Keratinocyte (primary cell): ENCODE data around the gene PCDHGA6. TPM values are rescaled to one million over a fixed set of nuclear protein-coding genes. Genes with fewer than 3 reads are reported as not detected.
A peak's percentile ranks its signal among the peaks of the same experiment; 100 is the strongest.

Experiments
- DNase-seq: peaks from one replicate; pipeline ENCODE4 v3.0.0-alpha.2; 2011; ENCODE audit warnings: low read depth, missing footprints, low spot score
- FAIRE-seq: peaks from 2 replicates; lab custom pipeline; 2011; peaks lifted over from hg19 to GRCh38; lab: Jason Lieb, UNC
- H2AFZ ChIP-seq: 2 replicates; pipeline ENCODE4 v1.6.0; 2012; ENCODE audit warnings: low read length, control low read depth, inconsistent platforms; ENCODE audit not compliant: control insufficient read depth
- H3K27ac ChIP-seq: 2 replicates; pipeline ENCODE4 v1.5.1; 2011; ENCODE audit warnings: low read length; ENCODE audit not compliant: control insufficient read depth, insufficient read depth
- H3K27me3 ChIP-seq: 3 replicates; pipeline ENCODE4 v1.6.0; 2011; ENCODE audit warnings: low read length; ENCODE audit not compliant: control insufficient read depth, insufficient read depth; ENCODE audit errors: extremely low read depth
- H3K36me3 ChIP-seq, 2 experiments: 2 replicates in 1 of 2; 3 replicates in 1 of 2; pipeline ENCODE4 v1.5.1; 2011; ENCODE audit warnings: low read length in 2 of 2, mild to moderate bottlenecking in 1 of 2; ENCODE audit not compliant: control insufficient read depth in 2 of 2, insufficient read depth in 2 of 2; ENCODE audit errors: extremely low read depth in 1 of 2
- H3K4me1 ChIP-seq: 3 replicates; pipeline ENCODE4 v1.5.1; 2011; ENCODE audit warnings: low read length; ENCODE audit not compliant: control insufficient read depth, insufficient read depth; ENCODE audit errors: extremely low read depth
- H3K4me2 ChIP-seq: 3 replicates; pipeline ENCODE4 v1.6.0; 2011; ENCODE audit warnings: low read depth, low read length; ENCODE audit not compliant: control insufficient read depth, insufficient read depth; ENCODE audit errors: extremely low read depth
- H3K4me3 ChIP-seq, 3 experiments: fragments of 200-600 bp in 1 of 3; sonication (generic) in 1 of 3; 2 replicates in 2 of 3; 3 replicates in 1 of 3; pipeline ENCODE4 v1.5.1; 2011 to 2016; ENCODE audit warnings: low read length in 3 of 3, mild to moderate bottlenecking in 3 of 3, control low read depth in 2 of 3, inconsistent platforms in 1 of 3, low read depth in 1 of 3, mixed read lengths in 1 of 3, mixed run types in 1 of 3, moderate library complexity in 1 of 3; ENCODE audit not compliant: control insufficient read depth in 2 of 3, insufficient read depth in 2 of 3; ENCODE audit errors: extremely low read depth in 1 of 3
- H3K79me2 ChIP-seq: 2 replicates; pipeline ENCODE4 v1.6.0; 2012; ENCODE audit warnings: low read length; ENCODE audit not compliant: control insufficient read depth, insufficient read depth
- H3K9ac ChIP-seq: 3 replicates; pipeline ENCODE4 v1.6.0; 2011; ENCODE audit warnings: low read length; ENCODE audit not compliant: control insufficient read depth, insufficient read depth; ENCODE audit errors: extremely low read depth
- H3K9me1 ChIP-seq: 3 replicates; pipeline ENCODE4 v1.6.0; 2011; ENCODE audit warnings: low read length; ENCODE audit not compliant: control insufficient read depth, insufficient read depth; ENCODE audit errors: extremely low read depth
- H3K9me3 ChIP-seq: 2 replicates; pipeline ENCODE4 v1.5.1; 2012; ENCODE audit warnings: low read depth, low read length; ENCODE audit not compliant: control insufficient read depth
- H4K20me1 ChIP-seq: 3 replicates; pipeline ENCODE4 v1.6.0; 2011; ENCODE audit warnings: low read length; ENCODE audit not compliant: control insufficient read depth, insufficient read depth; ENCODE audit errors: extremely low read depth
- EZH2 ChIP-seq: IDR thresholded peaks from one replicate; pipeline ENCODE4 v1.6.1; 2012; ENCODE audit warnings: inconsistent platforms, mild to moderate bottlenecking, low read length, moderate library complexity
- dilution Hi-C: fragments of 300-500 bp; cut with MboI; formaldehyde crosslinking; loops from one replicate; pipeline ENCODE4 v1.7.0; 2020; ENCODE audit warnings: low sequenced_read_pairs; ENCODE audit not compliant: extremely low pct_ligation_motif_present
- polyA plus RNA-seq, 5 experiments: library from polyadenylated mRNA; depleted of rRNA in 3 of 5; stranded (reverse) in 3 of 5; stranded (forward) in 1 of 5; unstranded in 1 of 5; fragments of >200 nt; gene quantifications; 1 replicate in 1 of 5; 2 replicates in 3 of 5; 3 replicates in 1 of 5; pipeline versions ENCODE4 v1.2.1 to v1.2.3, GENCODE V29; 2011 to 2012; ENCODE audit warnings: missing spikeins in 2 of 5, low read depth in 1 of 5, low replicate concordance in 1 of 5
- TF ChIP-seq, protein P1 (sequence below), 3 experiments: IDR thresholded peaks in 1 of 3; conservative IDR thresholded peaks in 1 of 3; optimal IDR thresholded peaks in 1 of 3; 2 replicates in 2 of 3; 3 replicates in 1 of 3; pipeline versions ENCODE3 to v1.5.1; 2011; ENCODE audit warnings: low read length in 3 of 3, mild to moderate bottlenecking in 3 of 3, moderate library complexity in 2 of 3, control low read depth in 1 of 3, inconsistent platforms in 1 of 3; ENCODE audit not compliant: insufficient read depth in 2 of 3; ENCODE audit errors: extremely low read depth in 1 of 3

PCDHGA6 gene
- polyA plus RNA-seq, 1 donor (not counting 4 experiments of a cell fraction or from before 2014, with no cell fraction given), result 0.16 TPM

DNA sequence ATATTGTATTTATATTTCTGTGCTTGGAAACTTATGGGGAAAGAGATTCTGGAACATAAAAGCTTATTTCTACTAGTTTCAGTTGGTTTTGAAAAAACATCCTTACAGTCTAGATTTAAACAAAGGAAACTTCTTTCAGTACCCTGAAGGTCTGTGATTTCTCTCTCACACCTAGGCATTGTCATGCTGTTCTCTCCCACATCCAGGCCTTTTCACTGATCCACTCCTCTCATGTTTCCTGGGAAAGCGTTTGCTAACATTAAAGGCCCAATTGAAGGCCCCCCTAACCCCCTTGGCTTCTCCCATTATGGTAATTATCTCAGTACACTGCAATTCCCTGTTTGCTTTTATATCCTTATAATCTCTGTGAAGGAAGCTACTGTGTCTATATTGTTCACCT is 30.9 kb upstream of the PCDHGA6 start:
- Histone ChIP-seq H3K9me1 (no peaks in the 10 kb centered on the region), H3K27ac (no peak overlapping the region), H3K27me3 (peaks cover 11% of the 10 kb centered on the region), H3K4me2 (no peak overlapping the region), H3K36me3 (no peaks in the 10 kb centered on the region), H2AFZ (no peak overlapping the region), H4K20me1 (no peaks in the 10 kb centered on the region), H3K9me3 (peaks cover 16% of the 10 kb centered on the region), H3K4me1 (no peaks in the 10 kb centered on the region), H3K9ac (no peak overlapping the region), H3K79me2 (no peaks in the 10 kb centered on the region), H3K4me3 (no peak overlapping the region)
- dilution Hi-C loops, result no loop called here
- no peak for DNase-seq
- TF ChIP-seq, protein P1, sequence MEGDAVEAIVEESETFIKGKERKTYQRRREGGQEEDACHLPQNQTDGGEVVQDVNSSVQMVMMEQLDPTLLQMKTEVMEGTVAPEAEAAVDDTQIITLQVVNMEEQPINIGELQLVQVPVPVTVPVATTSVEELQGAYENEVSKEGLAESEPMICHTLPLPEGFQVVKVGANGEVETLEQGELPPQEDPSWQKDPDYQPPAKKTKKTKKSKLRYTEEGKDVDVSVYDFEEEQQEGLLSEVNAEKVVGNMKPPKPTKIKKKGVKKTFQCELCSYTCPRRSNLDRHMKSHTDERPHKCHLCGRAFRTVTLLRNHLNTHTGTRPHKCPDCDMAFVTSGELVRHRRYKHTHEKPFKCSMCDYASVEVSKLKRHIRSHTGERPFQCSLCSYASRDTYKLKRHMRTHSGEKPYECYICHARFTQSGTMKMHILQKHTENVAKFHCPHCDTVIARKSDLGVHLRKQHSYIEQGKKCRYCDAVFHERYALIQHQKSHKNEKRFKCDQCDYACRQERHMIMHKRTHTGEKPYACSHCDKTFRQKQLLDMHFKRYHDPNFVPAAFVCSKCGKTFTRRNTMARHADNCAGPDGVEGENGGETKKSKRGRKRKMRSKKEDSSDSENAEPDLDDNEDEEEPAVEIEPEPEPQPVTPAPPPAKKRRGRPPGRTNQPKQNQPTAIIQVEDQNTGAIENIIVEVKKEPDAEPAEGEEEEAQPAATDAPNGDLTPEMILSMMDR (optimal IDR thresholded peaks at IDR 0.05 in 1 of 3, IDR thresholded peaks at IDR 0.05 in 1 of 3, conservative IDR thresholded peaks at IDR 0.05 in 1 of 3; ENCODE audit: extremely low read depth in 1 of 3, insufficient read depth in 2 of 3, low read length in 3 of 3), result no peak
- no peak for TF ChIP-seq EZH2
- no peak for FAIRE-seq

DNA sequence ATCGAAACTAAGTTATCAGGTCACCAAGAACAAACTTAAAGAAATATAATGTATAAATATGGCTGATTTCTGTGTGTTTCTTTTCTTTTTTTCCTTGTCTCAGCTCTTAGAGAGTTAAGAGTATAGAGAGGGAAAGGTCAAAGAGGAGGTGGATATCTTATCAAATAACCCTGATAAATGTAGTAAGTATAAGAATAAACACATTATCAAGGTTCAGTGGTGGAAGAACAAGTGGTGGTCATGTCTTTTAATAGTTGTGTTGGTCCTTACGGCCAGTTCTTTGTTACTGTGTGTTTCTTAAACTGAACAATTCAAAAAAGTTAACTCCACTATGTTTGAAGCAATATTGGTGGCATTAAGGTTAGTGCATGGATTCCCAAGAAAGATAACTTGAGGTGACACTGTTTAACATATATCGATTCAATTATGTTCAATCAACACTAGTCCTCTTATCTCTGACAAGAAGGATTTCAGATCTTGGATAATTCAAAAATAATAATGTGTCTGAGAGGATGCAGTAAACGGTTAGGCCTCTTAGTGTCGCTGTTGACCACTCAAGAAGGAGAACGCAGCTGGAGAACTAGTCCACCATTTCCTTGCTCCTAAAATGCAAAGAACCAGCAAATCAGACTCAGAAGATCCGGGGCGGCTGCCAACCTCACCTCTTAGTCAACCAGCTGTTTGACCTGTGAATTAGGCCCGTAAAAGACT is 30.3 kb upstream of the PCDHGA6 start, which contains the start of gene PCDHGA3:
TSS of gene PCDHGA3 (plus strand) at position 588 of the 711 bp plus-strand sequence. CDS start 205 bp downstream, outside the sequence.
- no peaks in the 10 kb centered on the region for H3K9me1 ChIP-seq
- no peak within 1 kb of the TSS for H3K27ac ChIP-seq
- peak within 1 kb of the TSS in 1 of 3 experiments; percentile 13 for H3K4me3 ChIP-seq
- H3K36me3 ChIP-seq, result no peaks in the 10 kb centered on the region
- H3K79me2 ChIP-seq, result no peaks in the 10 kb centered on the region
- peak within 1 kb of the TSS; percentile 26 for H2AFZ ChIP-seq
- no peak within 1 kb of the TSS for H3K9ac ChIP-seq
- H3K4me2 ChIP-seq, result peak within 1 kb of the TSS; percentile 14
- H3K9me3 ChIP-seq, result peaks cover 16% of the 10 kb centered on the region
- no peaks in the 10 kb centered on the region for H4K20me1 ChIP-seq
- DNase-seq, result no peak
- H3K27me3 ChIP-seq, result peaks cover 11% of the 10 kb centered on the region
- H3K4me1 ChIP-seq, result no peaks in the 10 kb centered on the region
- dilution Hi-C loops, result no loop called here
- TF ChIP-seq, protein P1 (optimal IDR thresholded peaks at IDR 0.05 in 1 of 3, IDR thresholded peaks at IDR 0.05 in 1 of 3, conservative IDR thresholded peaks at IDR 0.05 in 1 of 3; ENCODE audit: extremely low read depth in 1 of 3, insufficient read depth in 2 of 3, low read length in 3 of 3), result peak; percentile 19 to 43 (median 43)
- no peak for TF ChIP-seq EZH2
- no peak for FAIRE-seq
